Breast epithelium (tissue), 3 donors: Measurements from ENCODE around the gene AP5M1.

Experiments used
- POLR2A ChIP-seq: fragments of 450-650 bp; IDR thresholded peaks from one replicate; pipeline ENCODE4 v1.6.1; 2016; ENCODE audit warnings: antibody characterized with exemption, mild to moderate bottlenecking, moderate library complexity
- POLR2AphosphoS5 ChIP-seq, 3 donors: sonication (generic); formaldehyde crosslinking; IDR thresholded peaks; one replicate each; pipeline ENCODE4 v1.6.1; 2017; ENCODE audit warnings: antibody characterized with exemption in 3 of 3
- TF ChIP-seq, protein P1 (sequence below), 3 donors: fragments of 450-650 bp; IDR thresholded peaks; one replicate each; pipeline ENCODE4 v1.5.1; 2016 to 2017; ENCODE audit warnings: antibody characterized with exemption in 3 of 3, mild to moderate bottlenecking in 3 of 3, moderate library complexity in 3 of 3

DNA sequence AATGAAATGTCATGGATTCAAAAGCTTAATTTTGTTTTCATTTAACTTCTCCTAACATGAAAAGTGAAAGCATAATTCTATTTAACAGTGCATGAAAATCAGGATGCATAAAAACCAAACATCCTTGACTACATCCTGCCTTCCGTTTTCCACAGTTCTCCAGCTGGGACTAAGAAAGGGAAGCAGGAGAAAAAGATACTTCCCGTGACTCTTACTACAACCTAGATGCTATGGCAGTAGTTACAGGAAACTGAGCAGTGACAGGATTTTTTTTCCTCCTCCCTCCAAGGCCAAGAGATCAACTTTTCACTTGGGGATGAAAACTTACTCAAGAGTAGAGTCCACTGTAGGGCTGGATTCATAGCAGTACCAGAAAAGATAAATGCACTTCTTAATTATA, 2.7 kb upstream of the AP5M1 start:
- TF ChIP-seq POLR2AphosphoS5 (IDR thresholded peaks at IDR 0.05) (no peak), POLR2A (no peak)
- TF ChIP-seq, protein P1, sequence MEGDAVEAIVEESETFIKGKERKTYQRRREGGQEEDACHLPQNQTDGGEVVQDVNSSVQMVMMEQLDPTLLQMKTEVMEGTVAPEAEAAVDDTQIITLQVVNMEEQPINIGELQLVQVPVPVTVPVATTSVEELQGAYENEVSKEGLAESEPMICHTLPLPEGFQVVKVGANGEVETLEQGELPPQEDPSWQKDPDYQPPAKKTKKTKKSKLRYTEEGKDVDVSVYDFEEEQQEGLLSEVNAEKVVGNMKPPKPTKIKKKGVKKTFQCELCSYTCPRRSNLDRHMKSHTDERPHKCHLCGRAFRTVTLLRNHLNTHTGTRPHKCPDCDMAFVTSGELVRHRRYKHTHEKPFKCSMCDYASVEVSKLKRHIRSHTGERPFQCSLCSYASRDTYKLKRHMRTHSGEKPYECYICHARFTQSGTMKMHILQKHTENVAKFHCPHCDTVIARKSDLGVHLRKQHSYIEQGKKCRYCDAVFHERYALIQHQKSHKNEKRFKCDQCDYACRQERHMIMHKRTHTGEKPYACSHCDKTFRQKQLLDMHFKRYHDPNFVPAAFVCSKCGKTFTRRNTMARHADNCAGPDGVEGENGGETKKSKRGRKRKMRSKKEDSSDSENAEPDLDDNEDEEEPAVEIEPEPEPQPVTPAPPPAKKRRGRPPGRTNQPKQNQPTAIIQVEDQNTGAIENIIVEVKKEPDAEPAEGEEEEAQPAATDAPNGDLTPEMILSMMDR (IDR thresholded peaks at IDR 0.05), result no peak
